Endothelial cell of umbilical vein (primary cell): ENCODE data around the gene SLCO2B1. TPM values are rescaled to one million over a fixed set of nuclear protein-coding genes. Genes with fewer than 3 reads are reported as not detected.

Experiments used
- BruUV-seq: library from RNA; stranded (reverse); fragments of 400-500 nt; replicated peaks from 2 replicates; lab custom pipeline; 2021; lab: Mats Ljungman, UMichigan
- CTCF ChIA-PET: fragments of 300-600, 350-600 bp; sonication (Branson Sonifier 250); formaldehyde crosslinking; loops from one replicate; lab custom pipeline; 2021; ENCODE audit warnings: antibody characterized with exemption, inconsistent platforms; lab: Charles Lee
- POLR2A ChIA-PET: fragments of 300-600, 350-600 bp; sonication (Branson Sonifier 250); formaldehyde crosslinking; loops from one replicate; lab custom pipeline; 2021; ENCODE audit warnings: antibody characterized with exemption, inconsistent platforms; lab: Charles Lee
- DNase-seq: peaks from one replicate; pipeline ENCODE4 v3.0.0-alpha.2; 2011; ENCODE audit warnings: low read depth, low spot score
- FAIRE-seq: peaks from 2 replicates; lab custom pipeline; 2011; peaks lifted over from hg19 to GRCh38; lab: Jason Lieb, UNC
- H2AFZ ChIP-seq: 2 replicates; pipeline ENCODE4 v1.6.0; 2012; ENCODE audit warnings: low read depth, low read length, control low read depth, inconsistent platforms
- H3K27ac ChIP-seq: 2 replicates; pipeline ENCODE4 v1.5.1; 2011; ENCODE audit warnings: low read depth, mild to moderate bottlenecking, control low read depth, low read length, moderate library complexity; ENCODE audit not compliant: insufficient read depth
- H3K27me3 ChIP-seq, 2 experiments: 2 replicates each; pipeline versions ENCODE4 v1.6.0 to v1.6.1; 2011; ENCODE audit warnings: low read length in 2 of 2, mixed read lengths in 1 of 2; ENCODE audit not compliant: control insufficient read depth in 2 of 2, insufficient read depth in 2 of 2
- H3K36me3 ChIP-seq, 2 experiments: 2 replicates in 1 of 2; 3 replicates in 1 of 2; pipeline ENCODE4 v1.5.1; 2011; ENCODE audit warnings: low read length in 2 of 2, mild to moderate bottlenecking in 1 of 2, moderate library complexity in 1 of 2; ENCODE audit not compliant: control insufficient read depth in 2 of 2, insufficient read depth in 2 of 2; ENCODE audit errors: extremely low read depth in 1 of 2
- H3K4me1 ChIP-seq: 3 replicates; pipeline ENCODE4 v1.5.1; 2011; ENCODE audit warnings: mild to moderate bottlenecking, low read length; ENCODE audit not compliant: control insufficient read depth, insufficient read depth; ENCODE audit errors: extremely low read depth
- H3K4me2 ChIP-seq: 2 replicates; pipeline ENCODE4 v1.6.1; 2011; ENCODE audit warnings: low read length, control low read depth, mixed read lengths; ENCODE audit not compliant: insufficient read depth
- H3K4me3 ChIP-seq, 3 experiments: fragments of 200-600 bp in 1 of 3; sonication (generic), shearing (Covaris generic) in 1 of 3; replicated peaks in 1 of 3; 2 replicates each; pipeline ENCODE4 v1.5.1; 2011 to 2016; ENCODE audit warnings: control low read depth in 3 of 3, low read length in 3 of 3, mild to moderate bottlenecking in 2 of 3, inconsistent platforms in 1 of 3, low read depth in 1 of 3, moderate library complexity in 1 of 3; ENCODE audit not compliant: insufficient read depth in 1 of 3
- H3K79me2 ChIP-seq: 2 replicates; pipeline ENCODE4 v1.6.0; 2012; ENCODE audit warnings: low read length, inconsistent platforms; ENCODE audit not compliant: control insufficient read depth, insufficient read depth
- H3K9ac ChIP-seq: replicated peaks from 2 replicates; pipeline ENCODE3; 2011; ENCODE audit warnings: low read length, control low read depth; ENCODE audit not compliant: insufficient read depth; ENCODE audit errors: extremely low read depth
- H3K9me1 ChIP-seq: replicated peaks from 3 replicates; pipeline ENCODE4 v1.6.0; 2011; ENCODE audit warnings: mild to moderate bottlenecking, low read length; ENCODE audit not compliant: control insufficient read depth, insufficient read depth; ENCODE audit errors: extremely low read depth
- H3K9me3 ChIP-seq: replicated peaks from 2 replicates; pipeline ENCODE4 v1.5.1; 2012; ENCODE audit warnings: low read length, inconsistent platforms; ENCODE audit not compliant: control insufficient read depth, insufficient read depth
- H4K20me1 ChIP-seq: replicated peaks from 2 replicates; pipeline ENCODE3; 2011; ENCODE audit warnings: mild to moderate bottlenecking, low read length; ENCODE audit not compliant: control insufficient read depth, insufficient read depth; ENCODE audit errors: extremely low read depth
- FOS ChIP-seq: IDR thresholded peaks from 2 replicates; pipeline ENCODE4 v1.6.1; 2011; ENCODE audit warnings: mild to moderate bottlenecking, low read length, moderate library complexity, borderline replicate concordance; ENCODE audit not compliant: insufficient read depth
- JUN ChIP-seq: IDR thresholded peaks from 2 replicates; pipeline ENCODE4 v1.6.1; 2011; ENCODE audit warnings: borderline replicate concordance, low read depth; ENCODE audit not compliant: insufficient read length, insufficient read depth
- POLR2A ChIP-seq: IDR thresholded peaks from 2 replicates; pipeline ENCODE4 v1.6.1; 2012; ENCODE audit warnings: low read depth, mild to moderate bottlenecking, control low read depth, low read length
- POLR2AphosphoS5 ChIP-seq: IDR thresholded peaks from 2 replicates; pipeline ENCODE4 v1.6.1; 2012; ENCODE audit warnings: low read depth, mild to moderate bottlenecking, control low read depth, low read length, moderate library complexity; ENCODE audit not compliant: insufficient read depth
- dilution Hi-C: fragments of 300-500 bp; cut with MboI; formaldehyde crosslinking; loops from one replicate; pipeline ENCODE4 v1.15.0; 2019; ENCODE audit warnings: low sequenced_read_pairs; ENCODE audit not compliant: extremely low pct_ligation_motif_present
- intact Hi-C: fragments of 100-400 bp; cut with micrococcal nuclease; formaldehyde crosslinking; loops from one replicate; pipeline ENCODE4 v1.10.0; 2022
- polyA plus RNA-seq, 4 experiments: library from polyadenylated mRNA; depleted of rRNA in 3 of 4; stranded (reverse) in 3 of 4; unstranded in 1 of 4; fragments of >200 nt; gene quantifications; 2 replicates each; pipeline versions ENCODE4 v1.2.1 to v1.2.3, GENCODE V29; 2011 to 2012; ENCODE audit warnings: missing spikeins in 1 of 4
- total RNA-seq: library from RNA; stranded (reverse); gene quantifications from 2 replicates; pipeline ENCODE4 v1.2.3, GENCODE V29; 2021
- TF ChIP-seq, protein P1 (sequence below), 2 donors: IDR thresholded peaks; 1 replicate in 1 of 2; 2 replicates in 1 of 2; pipeline ENCODE4 v1.5.1; 2011; ENCODE audit warnings: low read length in 2 of 2, mild to moderate bottlenecking in 2 of 2, moderate library complexity in 2 of 2, control low read depth in 1 of 2, inconsistent platforms in 1 of 2, low read depth in 1 of 2; ENCODE audit not compliant: insufficient read depth in 1 of 2; ENCODE audit errors: extremely low read depth in 1 of 2

The SLCO2B1 gene
- total and polyA plus RNA-seq, 2 donors (not counting 3 experiments of a cell fraction or from before 2014, with no cell fraction given) = 0.04 TPM; not detected in 1

DNA sequence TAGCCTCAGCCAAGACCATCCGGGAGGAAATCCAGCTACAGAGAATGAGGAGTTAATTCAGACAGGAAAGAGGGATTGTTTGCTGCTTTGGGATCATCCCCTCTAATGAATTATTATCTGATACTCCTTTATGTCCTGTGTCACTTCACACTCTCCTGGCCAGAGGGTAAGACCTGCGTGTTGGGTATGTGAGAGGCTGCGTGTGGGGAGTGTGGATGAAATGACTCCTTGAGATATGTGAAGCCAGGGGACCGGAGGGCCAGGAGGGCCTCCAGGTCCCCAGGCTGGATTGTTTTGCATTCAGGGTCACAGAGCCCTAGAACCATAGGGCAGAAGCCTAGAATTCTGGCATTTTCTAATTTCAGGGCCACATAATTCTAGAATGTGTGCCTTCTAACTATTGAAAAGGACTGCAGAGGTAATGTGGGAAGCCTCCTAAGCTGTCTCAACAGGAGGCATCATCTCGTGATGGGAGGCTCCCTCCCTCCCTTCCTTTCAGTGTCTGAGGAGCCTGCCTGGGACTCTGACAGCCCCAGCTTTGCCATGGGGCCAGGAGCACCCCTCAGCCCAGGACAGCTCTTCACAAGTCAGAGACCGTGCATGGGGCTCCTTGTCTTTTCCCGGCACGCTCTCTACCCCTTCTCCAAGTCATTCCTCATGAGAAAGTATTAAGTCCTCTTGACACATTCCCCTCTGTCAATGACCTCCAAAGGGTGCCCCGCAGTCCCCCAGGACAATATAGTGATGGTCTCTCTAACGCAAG is 93.3 kb downstream of the SLCO2B1 start:
- ChIA-PET POLR2A (no interaction called here), CTCF (interaction anchor here (0.7 to 9.5 kb wide), 9 partner anchors 11 to 314 kb away, joined by 3 to 507 read pairs (median 4); no protein-coding TSS in a partner anchor)
- H2AFZ ChIP-seq = no peak overlapping the region
- no peak overlapping the region for H3K4me3 ChIP-seq
- intact Hi-C loops = no loop called here
- no peaks in the 10 kb centered on the region for H3K9me3 ChIP-seq
- H3K9me1 ChIP-seq = no peaks in the 10 kb centered on the region
- H3K4me1 ChIP-seq = peaks cover 7% of the 10 kb centered on the region
- no TSS peak for BruUV-seq
- TF ChIP-seq FOS (no peak), POLR2AphosphoS5 (no peak), POLR2A (no peak), JUN (no peak)
- TF ChIP-seq, protein P1, sequence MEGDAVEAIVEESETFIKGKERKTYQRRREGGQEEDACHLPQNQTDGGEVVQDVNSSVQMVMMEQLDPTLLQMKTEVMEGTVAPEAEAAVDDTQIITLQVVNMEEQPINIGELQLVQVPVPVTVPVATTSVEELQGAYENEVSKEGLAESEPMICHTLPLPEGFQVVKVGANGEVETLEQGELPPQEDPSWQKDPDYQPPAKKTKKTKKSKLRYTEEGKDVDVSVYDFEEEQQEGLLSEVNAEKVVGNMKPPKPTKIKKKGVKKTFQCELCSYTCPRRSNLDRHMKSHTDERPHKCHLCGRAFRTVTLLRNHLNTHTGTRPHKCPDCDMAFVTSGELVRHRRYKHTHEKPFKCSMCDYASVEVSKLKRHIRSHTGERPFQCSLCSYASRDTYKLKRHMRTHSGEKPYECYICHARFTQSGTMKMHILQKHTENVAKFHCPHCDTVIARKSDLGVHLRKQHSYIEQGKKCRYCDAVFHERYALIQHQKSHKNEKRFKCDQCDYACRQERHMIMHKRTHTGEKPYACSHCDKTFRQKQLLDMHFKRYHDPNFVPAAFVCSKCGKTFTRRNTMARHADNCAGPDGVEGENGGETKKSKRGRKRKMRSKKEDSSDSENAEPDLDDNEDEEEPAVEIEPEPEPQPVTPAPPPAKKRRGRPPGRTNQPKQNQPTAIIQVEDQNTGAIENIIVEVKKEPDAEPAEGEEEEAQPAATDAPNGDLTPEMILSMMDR (IDR thresholded peaks at IDR 0.05; ENCODE audit: extremely low read depth in 1 of 2, insufficient read depth in 1 of 2, low read depth in 1 of 2, low read length in 2 of 2) = no peak
- no peaks in the 10 kb centered on the region for H4K20me1 ChIP-seq
- dilution Hi-C loops = no loop called here
- H3K4me2 ChIP-seq = no peak overlapping the region
- no peaks in the 10 kb centered on the region for H3K79me2 ChIP-seq
- no peak overlapping the region for H3K27ac ChIP-seq
- no peak overlapping the region for H3K9ac ChIP-seq
- FAIRE-seq = no peak
- no peaks in the 10 kb centered on the region for H3K36me3 ChIP-seq
- peaks cover 45 to 46% of the 10 kb centered on the region in 2 experiments for H3K27me3 ChIP-seq
- no peak for DNase-seq
